Muscle of arm (tissue), 12 donors: ENCODE data around the gene TEAD1. TPM values are rescaled to one million over a fixed set of nuclear protein-coding genes. Genes with fewer than 3 reads are reported as not detected.
"Not testable (repeated sequence)": the region's sequence is repeated elsewhere in the genome, so short reads cannot be mapped to it uniquely, and the experiment has no call there.

Experiments
- DNase-seq: peaks from one replicate; pipeline ENCODE4 v3.0.0-alpha.2; 2013
- polyA plus RNA-seq, 12 donors: library from polyadenylated mRNA; unstranded; fragments of 120-200 nt; gene quantifications; one replicate each; pipeline ENCODE4 v1.2.1, GENCODE V29; 2013; ENCODE audit not compliant: insufficient read length in 12 of 12

Gene TEAD1
- polyA plus RNA-seq, 12 donors: 48.6 to 122 (median 108) TPM

- DNase-seq: no peak
These were observed 58.9 kb downstream of the TEAD1 start for GRCh38 chr11:12733091-12733490.

- DNase-seq: no peak
These were observed 60.4 kb downstream of the TEAD1 start for GRCh38 chr11:12734625-12735024.

GRCh38 chr11:12735262-12735661 lies 61.0 kb downstream of the TEAD1 start:
- DNase-seq: no peak

GRCh38 chr11:12737024-12737423 lies 62.8 kb downstream of the TEAD1 start:
- DNase-seq: no peak

GRCh38 chr11:12741671-12742216 lies 67.5 kb downstream of the TEAD1 start:
- DNase-seq: no peak

GRCh38 chr11:12743834-12744449 lies 69.7 kb downstream of the TEAD1 start:
- DNase-seq: no peak

GRCh38 chr11:12744826-12745502 lies 70.7 kb downstream of the TEAD1 start:
- peak; percentile 13 for DNase-seq

- no peak for DNase-seq
These were observed 71.6 kb downstream of the TEAD1 start for GRCh38 chr11:12745787-12746186.

- DNase-seq: peak; percentile 55
These were observed 72.4 kb downstream of the TEAD1 start for GRCh38 chr11:12746593-12747097.

- no peak for DNase-seq
These were observed 74.3 kb downstream of the TEAD1 start for GRCh38 chr11:12748561-12748960.

GRCh38 chr11:12749442-12749841 lies 75.2 kb downstream of the TEAD1 start:
- no peak for DNase-seq

- no peak for DNase-seq
These were observed 76.0 kb downstream of the TEAD1 start for GRCh38 chr11:12750181-12750580.

GRCh38 chr11:12752868-12753524 lies 78.8 kb downstream of the TEAD1 start:
- DNase-seq: no peak

- no peak for DNase-seq
These were observed 79.8 kb downstream of the TEAD1 start for GRCh38 chr11:12754021-12754420.

- no peak for DNase-seq
These were observed 80.5 kb downstream of the TEAD1 start for GRCh38 chr11:12754582-12755234.

GRCh38 chr11:12755510-12756453 lies 81.6 kb downstream of the TEAD1 start:
- DNase-seq: no peak

- no peak for DNase-seq
These were observed 82.2 kb downstream of the TEAD1 start for GRCh38 chr11:12756454-12756806.

GRCh38 chr11:12756867-12757266 lies 82.6 kb downstream of the TEAD1 start:
- DNase-seq: no peak

- no peak for DNase-seq
These were observed 83.2 kb downstream of the TEAD1 start for GRCh38 chr11:12757416-12757815.

- not testable (repeated sequence) for DNase-seq
These were observed 83.9 kb downstream of the TEAD1 start for GRCh38 chr11:12758117-12758516.

GRCh38 chr11:12761029-12761428 lies 86.8 kb downstream of the TEAD1 start:
- no peak for DNase-seq
